Thyroid gland (tissue), 4 donors: Measurements from ENCODE around the gene C20orf202. TPM values are rescaled to one million over a fixed set of nuclear protein-coding genes. Genes with fewer than 3 reads are reported as not detected.
"Not testable (repeated sequence)": the region's sequence is repeated elsewhere in the genome, so short reads cannot be mapped to it uniquely, and the experiment has no call there.

Experiments used
- DNase-seq, 2 donors: peaks; one replicate each; pipeline ENCODE4 v3.0.0-alpha.2; 2019
- H3K27ac ChIP-seq, 3 donors: fragments of 200-600 bp; sonication (generic); 1 replicate in 2 of 3; 2 replicates in 1 of 3; pipeline ENCODE4 v1.5.1; 2016 to 2019; ENCODE audit warnings: mild to moderate bottlenecking in 1 of 3, moderate library complexity in 1 of 3
- H3K27me3 ChIP-seq: fragments of 200-600 bp; sonication (generic); one replicate; pipeline ENCODE4 v1.5.1; 2019
- H3K36me3 ChIP-seq, 2 donors: fragments of 200-600 bp; sonication (generic); one replicate each; pipeline ENCODE4 v1.5.1; 2016 to 2019
- H3K4me1 ChIP-seq, 2 donors: fragments of 200-600 bp; sonication (generic); one replicate each; pipeline ENCODE4 v1.5.1; 2017 to 2019
- H3K4me3 ChIP-seq, 3 donors: fragments of 200-600 bp; sonication (generic); replicated peaks in 1 of 3; 1 replicate in 2 of 3; 2 replicates in 1 of 3; pipeline ENCODE4 v1.5.1; 2016; ENCODE audit warnings: mild to moderate bottlenecking in 1 of 3
- H3K9me3 ChIP-seq: fragments of 200-600 bp; sonication (generic); one replicate; pipeline ENCODE4 v1.5.1; 2017
- POLR2A ChIP-seq, 2 donors: fragments of 450-650 bp; IDR thresholded peaks; one replicate each; pipeline ENCODE4 v1.6.1; 2017; ENCODE audit warnings: antibody characterized with exemption in 2 of 2, mild to moderate bottlenecking in 2 of 2, moderate library complexity in 1 of 2
- WGBS, 2 donors: methylation state at CpG; one replicate each; pipeline ENCODE4 v1.1.5; 2017; 5-methylcytosine and 5-hydroxymethylcytosine counted together
- intact Hi-C: fragments of 100-400 bp; cut with DNase I; formaldehyde crosslinking; loops from one replicate; pipeline ENCODE4 v1.15.1; 2023
- total RNA-seq, 4 donors: library from RNA; depleted of rRNA; stranded (reverse); fragments of >200 nt; gene quantifications; one replicate each; pipeline ENCODE4 v1.2.3, GENCODE V29; 2016
- TF ChIP-seq, protein P1 (sequence below), 6 experiments: fragments of 200-600 bp in 3 of 6; fragments of 450-650 bp in 3 of 6; sonication (generic) in 3 of 6; IDR thresholded peaks; one replicate each; pipeline ENCODE4 v1.5.1; 2016 to 2019; ENCODE audit warnings: antibody characterized with exemption in 6 of 6, mild to moderate bottlenecking in 2 of 6, inconsistent platforms in 1 of 6, moderate library complexity in 1 of 6

The C20orf202 gene
- total RNA-seq, 4 donors from 2014 or later: 0.27 TPM; not detected in 3

- Histone ChIP-seq H3K4me1 (no peaks in the 10 kb centered on the region), H3K9me3 (no peaks in the 10 kb centered on the region), H3K36me3 (no peaks in the 10 kb centered on the region), H3K4me3 (no peak overlapping the region), H3K27me3 (no peaks in the 10 kb centered on the region), H3K27ac (no peak overlapping the region)
- intact Hi-C loops: no loop called here
- TF ChIP-seq, protein P1, sequence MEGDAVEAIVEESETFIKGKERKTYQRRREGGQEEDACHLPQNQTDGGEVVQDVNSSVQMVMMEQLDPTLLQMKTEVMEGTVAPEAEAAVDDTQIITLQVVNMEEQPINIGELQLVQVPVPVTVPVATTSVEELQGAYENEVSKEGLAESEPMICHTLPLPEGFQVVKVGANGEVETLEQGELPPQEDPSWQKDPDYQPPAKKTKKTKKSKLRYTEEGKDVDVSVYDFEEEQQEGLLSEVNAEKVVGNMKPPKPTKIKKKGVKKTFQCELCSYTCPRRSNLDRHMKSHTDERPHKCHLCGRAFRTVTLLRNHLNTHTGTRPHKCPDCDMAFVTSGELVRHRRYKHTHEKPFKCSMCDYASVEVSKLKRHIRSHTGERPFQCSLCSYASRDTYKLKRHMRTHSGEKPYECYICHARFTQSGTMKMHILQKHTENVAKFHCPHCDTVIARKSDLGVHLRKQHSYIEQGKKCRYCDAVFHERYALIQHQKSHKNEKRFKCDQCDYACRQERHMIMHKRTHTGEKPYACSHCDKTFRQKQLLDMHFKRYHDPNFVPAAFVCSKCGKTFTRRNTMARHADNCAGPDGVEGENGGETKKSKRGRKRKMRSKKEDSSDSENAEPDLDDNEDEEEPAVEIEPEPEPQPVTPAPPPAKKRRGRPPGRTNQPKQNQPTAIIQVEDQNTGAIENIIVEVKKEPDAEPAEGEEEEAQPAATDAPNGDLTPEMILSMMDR (IDR thresholded peaks at IDR 0.05): no peak
- DNase-seq: no peak
Observed at GRCh38 chr20:1241456-1241855, 38.2 kb downstream of the C20orf202 start.

DNA sequence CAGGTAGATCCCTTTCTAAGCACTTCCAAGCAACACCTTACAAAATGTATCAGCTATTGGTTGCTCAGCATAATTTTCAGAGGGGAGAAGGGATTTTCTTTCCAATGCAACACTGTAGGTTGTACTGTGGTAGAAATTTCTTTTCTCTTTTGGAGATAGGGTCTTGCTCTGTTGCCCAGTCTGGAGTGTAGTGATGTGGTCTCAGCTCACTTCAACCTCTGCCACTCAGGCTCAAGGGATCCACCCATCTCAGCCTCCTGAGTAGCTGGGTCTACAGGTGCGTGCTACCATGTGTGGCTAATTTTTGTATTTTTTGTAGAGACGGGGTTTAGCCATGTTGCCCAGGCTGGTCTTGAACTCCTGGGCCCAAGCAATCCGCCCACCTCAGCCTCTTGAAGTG, 38.8 kb downstream of the C20orf202 start:
- Histone ChIP-seq H3K27me3 (no peaks in the 10 kb centered on the region), H3K4me3 (no peak overlapping the region), H3K36me3 (no peaks in the 10 kb centered on the region), H3K9me3 (no peaks in the 10 kb centered on the region), H3K4me1 (no peaks in the 10 kb centered on the region), H3K27ac (no peak overlapping the region)
- 85 to 92% methylated on average over 3 of the region's 3 CpGs for WGBS, 2 donors
- no peak for DNase-seq
- TF ChIP-seq POLR2A (IDR thresholded peaks at IDR 0.05): no peak
- TF ChIP-seq, protein P1 (IDR thresholded peaks at IDR 0.05): no peak
- intact Hi-C loops: no loop called here

- H3K4me1 ChIP-seq: no peaks in the 10 kb centered on the region
- no peak for TF ChIP-seq POLR2A (IDR thresholded peaks at IDR 0.05)
- TF ChIP-seq, protein P1 (IDR thresholded peaks at IDR 0.05): no peak
- 65 to 66% methylated on average over 2 of the region's 2 CpGs for WGBS, 2 donors
- no peak for DNase-seq
- H3K4me3 ChIP-seq: no peak overlapping the region
- H3K27ac ChIP-seq: no peak overlapping the region
- H3K9me3 ChIP-seq: no peaks in the 10 kb centered on the region
- H3K27me3 ChIP-seq: no peaks in the 10 kb centered on the region
- no peaks in the 10 kb centered on the region for H3K36me3 ChIP-seq
- intact Hi-C loops: no loop called here
Observed at GRCh38 chr20:1242530-1242929, 39.3 kb downstream of the C20orf202 start.

GRCh38 chr20:1245578-1245977, 42.3 kb downstream of the C20orf202 start:
- H3K4me3 ChIP-seq: no peak overlapping the region
- H3K36me3 ChIP-seq: no peaks in the 10 kb centered on the region
- DNase-seq: no peak
- no peaks in the 10 kb centered on the region for H3K27me3 ChIP-seq
- intact Hi-C loops: no loop called here
- no peaks in the 10 kb centered on the region for H3K9me3 ChIP-seq
- H3K27ac ChIP-seq: no peak overlapping the region
- WGBS, 2 donors: 67 to 72% methylated on average over 2 of the region's 2 CpGs
- TF ChIP-seq, protein P1 (IDR thresholded peaks at IDR 0.05): no peak
- no peak for TF ChIP-seq POLR2A (IDR thresholded peaks at IDR 0.05)
- no peaks in the 10 kb centered on the region for H3K4me1 ChIP-seq

- no peak for DNase-seq
- TF ChIP-seq, protein P1 (IDR thresholded peaks at IDR 0.05): no peak
- TF ChIP-seq POLR2A (IDR thresholded peaks at IDR 0.05): no peak
- no peaks in the 10 kb centered on the region for H3K9me3 ChIP-seq
- no peaks in the 10 kb centered on the region for H3K36me3 ChIP-seq
- no peak overlapping the region for H3K27ac ChIP-seq
- no peak overlapping the region for H3K4me3 ChIP-seq
- no peaks in the 10 kb centered on the region for H3K4me1 ChIP-seq
- intact Hi-C loops: no loop called here
- H3K27me3 ChIP-seq: no peaks in the 10 kb centered on the region
Observed at GRCh38 chr20:1247689-1248088, 44.4 kb downstream of the C20orf202 start.

- H3K27me3 ChIP-seq, H3K27ac ChIP-seq, DNase-seq, H3K4me1 ChIP-seq, H3K36me3 ChIP-seq, H3K9me3 ChIP-seq, H3K4me3 ChIP-seq, intact Hi-C loops: not testable (repeated sequence)
- WGBS, 2 donors: 88 to 94% methylated on average over 2 of the region's 2 CpGs
Observed at GRCh38 chr20:1250282-1250681, 47.0 kb downstream of the C20orf202 start.
